GM21381 (cell line): Measurements from ENCODE around the gene MACROD2.
A peak's percentile ranks its signal among the peaks of the same experiment; 100 is the strongest.

ENCODE experiments used
- ATAC-seq: cut with Tn5 transposase; IDR thresholded peaks from one replicate; pipeline ENCODE4 v1.9.1; 2021; ENCODE audit warnings: mild to moderate bottlenecking, moderate library complexity; ENCODE audit not compliant: unreplicated experiment

The MACROD2 gene

DNA sequence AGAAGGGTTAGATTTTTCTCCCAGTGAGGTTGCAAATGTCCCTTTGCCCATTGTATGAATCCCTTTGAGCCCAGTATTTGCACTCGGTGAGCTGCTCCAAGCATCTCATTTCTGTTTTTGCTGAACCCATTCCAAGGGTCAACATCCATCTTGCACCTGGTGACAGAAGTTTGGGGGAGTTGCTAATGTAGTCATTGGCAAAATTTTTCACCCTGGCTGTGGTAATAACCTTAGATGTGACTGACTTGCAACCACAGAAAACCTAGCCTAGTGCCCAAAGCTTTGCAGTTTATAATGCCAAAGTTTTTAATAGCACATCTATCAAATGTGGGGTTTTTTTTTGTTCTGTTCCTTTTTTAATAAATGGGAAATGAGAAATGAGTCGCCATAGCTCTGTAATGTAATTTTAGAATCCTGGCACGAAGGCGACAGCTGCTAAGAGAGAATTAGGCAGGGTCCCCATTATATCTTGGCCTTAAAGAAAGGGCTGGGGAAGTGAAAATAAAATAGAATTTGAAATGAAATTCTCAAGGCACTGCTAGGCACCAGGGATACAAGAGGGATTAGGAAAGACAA is 1895.2 kb downstream of the MACROD2 start:
- no peak for ATAC-seq

- ATAC-seq: no peak
Observed at GRCh38 chr20:15895126-15895525, 1899.8 kb downstream of the MACROD2 start.

GRCh38 chr20:15895560-15896084 is 1900.3 kb downstream of the MACROD2 start:
- peak; percentile 85 for ATAC-seq

- ATAC-seq: no peak
Observed at GRCh38 chr20:15899967-15900366, 1904.7 kb downstream of the MACROD2 start.

GRCh38 chr20:15900443-15900842 is 1905.1 kb downstream of the MACROD2 start:
- no peak for ATAC-seq

DNA sequence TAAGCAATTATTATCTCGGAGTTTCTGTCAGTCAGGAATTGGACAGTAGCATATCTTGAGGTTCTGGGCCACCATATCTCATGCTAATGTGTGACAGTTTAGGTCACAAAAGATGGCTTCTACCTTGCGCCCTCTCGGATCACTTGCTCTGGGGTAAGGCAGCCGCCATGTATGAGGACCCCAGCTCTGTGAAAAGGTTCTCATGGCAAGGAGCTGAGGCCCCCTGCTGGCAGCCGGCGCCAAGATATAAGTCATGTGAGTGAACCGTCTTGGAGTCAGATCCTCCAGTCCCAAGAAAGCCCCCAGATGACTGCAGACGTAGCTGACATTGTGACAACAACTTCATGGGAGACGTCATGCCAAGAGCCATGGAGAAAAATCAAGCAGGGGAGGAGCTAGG is 1907.2 kb downstream of the MACROD2 start:
- no peak for ATAC-seq

DNA sequence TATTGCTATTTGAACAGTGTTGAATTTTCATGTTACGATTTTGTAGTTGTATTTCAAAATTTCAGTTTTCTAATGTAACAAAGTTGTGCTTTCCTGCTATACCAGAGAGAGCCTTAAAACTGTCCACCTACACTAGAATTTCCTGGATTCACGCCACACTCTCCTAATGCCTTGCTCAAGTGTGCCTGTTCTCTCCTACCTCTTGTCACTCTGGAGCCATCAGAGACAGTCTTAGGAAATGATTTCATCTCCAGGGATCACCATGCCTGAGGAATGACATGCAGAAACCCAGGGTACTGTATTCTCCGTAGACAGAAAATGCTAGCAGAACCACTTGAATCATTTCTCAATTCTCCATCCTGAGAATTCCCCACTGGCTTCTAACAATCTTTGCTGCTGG is 1910.3 kb downstream of the MACROD2 start:
- no peak for ATAC-seq

DNA sequence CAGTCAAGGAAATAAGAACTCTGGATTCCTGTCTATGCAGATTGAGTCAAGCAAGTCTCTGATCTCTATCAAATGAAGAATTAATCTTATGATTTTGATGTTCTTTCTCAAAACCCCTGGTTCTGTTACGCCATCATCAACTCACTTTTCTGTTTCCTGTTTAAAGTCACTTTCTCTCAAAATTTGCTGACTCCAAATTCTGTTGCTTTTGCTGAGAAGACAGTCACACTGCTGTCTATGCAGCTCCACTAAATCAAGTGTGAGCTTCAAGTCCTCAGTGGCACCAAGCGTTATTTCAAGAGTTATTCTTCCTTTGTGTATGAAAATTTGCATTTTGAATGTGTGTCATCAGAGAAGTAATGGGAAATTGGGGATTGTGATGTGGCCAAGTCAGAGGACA is 1914.7 kb downstream of the MACROD2 start:
- no peak for ATAC-seq

DNA sequence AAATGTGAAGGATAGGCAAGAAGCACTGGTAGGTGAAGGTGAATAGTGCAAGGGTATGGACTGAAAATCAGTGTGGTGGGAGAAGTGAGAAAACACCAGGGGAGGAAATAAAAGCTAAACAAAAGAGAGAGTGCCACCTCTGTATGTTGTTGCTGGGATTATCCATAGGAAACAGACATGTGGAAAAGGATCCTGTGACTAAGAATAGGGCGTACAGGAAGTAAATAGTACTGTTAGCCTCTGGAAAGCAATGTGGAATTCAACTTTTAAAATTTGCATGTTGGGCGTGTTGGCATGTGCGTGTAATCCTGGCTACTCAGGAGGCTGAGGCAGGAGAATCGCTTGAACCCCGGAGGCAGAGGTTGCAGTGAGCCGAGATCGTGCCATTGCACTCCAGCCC is 1916.3 kb downstream of the MACROD2 start:
- ATAC-seq: no peak

- ATAC-seq: no peak
Observed at GRCh38 chr20:15913391-15914025, 1918.2 kb downstream of the MACROD2 start.

- no peak for ATAC-seq
Observed at GRCh38 chr20:15916623-15917022, 1921.3 kb downstream of the MACROD2 start.

GRCh38 chr20:15917283-15917682 is 1922.0 kb downstream of the MACROD2 start:
- ATAC-seq: no peak

GRCh38 chr20:15918631-15919030 is 1923.3 kb downstream of the MACROD2 start:
- no peak for ATAC-seq

- ATAC-seq: no peak
Observed at GRCh38 chr20:15919118-15919517, 1923.8 kb downstream of the MACROD2 start.

DNA sequence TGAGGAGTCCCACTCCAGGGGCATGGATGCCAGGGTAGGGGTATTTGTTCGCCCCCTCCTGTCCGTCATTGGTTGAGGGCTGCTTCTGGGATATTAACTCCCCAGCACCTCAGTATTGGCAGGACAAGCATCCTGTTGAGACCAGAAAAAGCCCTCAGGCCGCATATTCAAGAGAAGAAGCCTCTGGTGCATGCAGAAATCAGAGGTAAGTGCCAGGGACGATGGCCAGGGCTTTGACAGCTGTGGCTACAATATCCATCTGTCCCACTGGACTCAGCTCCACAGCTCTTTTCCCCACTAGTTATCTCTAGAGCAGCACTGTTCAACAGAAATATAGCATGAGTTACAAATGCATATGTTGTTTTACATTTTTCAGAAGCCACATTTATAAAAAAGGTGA is 1926.6 kb downstream of the MACROD2 start:
- ATAC-seq: no peak

GRCh38 chr20:15922556-15922955 is 1927.2 kb downstream of the MACROD2 start:
- no peak for ATAC-seq

DNA sequence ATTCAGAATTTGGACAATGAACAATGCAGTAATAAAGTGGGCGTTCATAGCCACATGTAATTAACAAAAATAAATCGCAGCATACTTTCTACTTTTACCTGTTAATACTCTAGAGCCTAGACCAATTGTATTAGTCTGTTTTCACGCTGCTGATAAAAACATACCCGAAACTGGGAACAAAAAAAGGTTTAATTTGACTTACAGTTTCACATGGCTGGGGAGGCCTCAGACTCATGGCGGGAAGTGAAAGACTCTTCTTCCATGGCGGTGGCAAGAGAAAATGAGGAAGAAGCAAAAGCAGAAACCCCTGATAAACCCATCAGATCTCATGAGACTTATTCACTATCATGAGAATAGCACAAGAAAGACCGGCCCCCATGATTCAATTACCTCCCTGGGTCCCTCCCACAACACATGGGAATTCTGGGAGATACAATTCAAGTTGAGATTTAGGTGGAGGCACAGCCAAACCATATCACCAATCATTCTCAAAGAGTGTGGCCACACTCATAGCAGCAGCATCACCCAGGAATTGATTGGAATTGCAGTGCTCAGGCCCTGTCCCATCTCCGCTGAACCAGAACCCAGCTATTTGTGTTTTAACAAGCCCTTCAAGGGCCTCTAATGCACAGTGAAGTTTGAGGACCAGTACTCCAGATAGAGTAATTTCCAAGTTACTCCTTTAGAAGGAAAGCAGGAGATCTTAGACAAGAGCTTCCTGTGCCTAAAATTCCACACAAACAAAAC is 1927.9 kb downstream of the MACROD2 start:
- ATAC-seq: peak; percentile 79

GRCh38 chr20:15924556-15924955 is 1929.2 kb downstream of the MACROD2 start:
- ATAC-seq: no peak

DNA sequence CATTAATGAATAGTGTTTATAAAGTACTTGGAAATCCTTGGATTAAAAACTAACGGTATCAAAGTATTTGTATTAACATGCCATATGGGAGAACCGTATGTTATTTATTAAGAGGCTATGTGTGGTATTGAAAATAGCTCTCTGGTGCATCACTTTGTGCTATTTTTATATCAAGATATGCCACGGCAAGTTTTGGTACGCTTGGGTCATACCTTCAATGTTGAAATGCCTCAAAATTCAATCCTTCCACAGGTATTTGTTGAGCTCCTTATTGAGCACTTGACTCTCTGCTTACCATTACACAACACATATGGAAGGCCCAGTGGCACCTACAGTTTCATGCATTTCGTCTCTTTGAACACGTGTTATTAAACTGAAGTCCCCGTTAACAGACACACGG is 1930.1 kb downstream of the MACROD2 start:
- ATAC-seq: no peak

GRCh38 chr20:15927893-15928650 is 1932.8 kb downstream of the MACROD2 start:
- ATAC-seq: no peak

GRCh38 chr20:15928946-15929345 is 1933.6 kb downstream of the MACROD2 start:
- ATAC-seq: no peak
